ENCODE measurements around the gene KCNJ16.

The KCNJ16 gene

DNA sequence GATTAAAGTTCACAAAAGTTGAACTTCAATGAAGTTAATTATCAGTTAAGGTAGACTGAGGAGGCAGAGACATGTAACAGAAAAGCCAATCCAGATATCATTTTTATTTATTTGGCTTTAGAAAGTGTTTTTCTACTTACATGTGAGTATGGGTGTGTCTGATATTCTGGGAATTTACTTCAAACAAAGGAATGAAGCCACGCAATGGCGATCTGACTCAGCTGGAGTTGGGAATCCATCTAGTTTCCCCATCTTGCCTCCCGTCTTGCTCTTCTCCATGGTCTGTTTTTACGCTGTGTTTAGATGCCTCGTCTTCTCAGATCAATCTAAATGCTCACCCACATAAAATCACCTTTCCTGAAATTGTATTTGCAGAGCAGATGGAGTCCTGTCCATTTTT, 1.7 kb upstream of the KCNJ16 start:
- DNase-seq (ENCODE audit: low read depth), result no peak
- no peak overlapping the region for H3K4me3 ChIP-seq (ENCODE audit: low read depth, low read length)
- TF ChIP-seq, protein P1, sequence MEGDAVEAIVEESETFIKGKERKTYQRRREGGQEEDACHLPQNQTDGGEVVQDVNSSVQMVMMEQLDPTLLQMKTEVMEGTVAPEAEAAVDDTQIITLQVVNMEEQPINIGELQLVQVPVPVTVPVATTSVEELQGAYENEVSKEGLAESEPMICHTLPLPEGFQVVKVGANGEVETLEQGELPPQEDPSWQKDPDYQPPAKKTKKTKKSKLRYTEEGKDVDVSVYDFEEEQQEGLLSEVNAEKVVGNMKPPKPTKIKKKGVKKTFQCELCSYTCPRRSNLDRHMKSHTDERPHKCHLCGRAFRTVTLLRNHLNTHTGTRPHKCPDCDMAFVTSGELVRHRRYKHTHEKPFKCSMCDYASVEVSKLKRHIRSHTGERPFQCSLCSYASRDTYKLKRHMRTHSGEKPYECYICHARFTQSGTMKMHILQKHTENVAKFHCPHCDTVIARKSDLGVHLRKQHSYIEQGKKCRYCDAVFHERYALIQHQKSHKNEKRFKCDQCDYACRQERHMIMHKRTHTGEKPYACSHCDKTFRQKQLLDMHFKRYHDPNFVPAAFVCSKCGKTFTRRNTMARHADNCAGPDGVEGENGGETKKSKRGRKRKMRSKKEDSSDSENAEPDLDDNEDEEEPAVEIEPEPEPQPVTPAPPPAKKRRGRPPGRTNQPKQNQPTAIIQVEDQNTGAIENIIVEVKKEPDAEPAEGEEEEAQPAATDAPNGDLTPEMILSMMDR (IDR thresholded peaks at IDR 0.05; ENCODE audit: low read depth, low read length, missing control alignments), result no peak
- in situ Hi-C loops (cut with HindIII; ENCODE audit: low sequenced_read_pairs), result no loop called here

DNA sequence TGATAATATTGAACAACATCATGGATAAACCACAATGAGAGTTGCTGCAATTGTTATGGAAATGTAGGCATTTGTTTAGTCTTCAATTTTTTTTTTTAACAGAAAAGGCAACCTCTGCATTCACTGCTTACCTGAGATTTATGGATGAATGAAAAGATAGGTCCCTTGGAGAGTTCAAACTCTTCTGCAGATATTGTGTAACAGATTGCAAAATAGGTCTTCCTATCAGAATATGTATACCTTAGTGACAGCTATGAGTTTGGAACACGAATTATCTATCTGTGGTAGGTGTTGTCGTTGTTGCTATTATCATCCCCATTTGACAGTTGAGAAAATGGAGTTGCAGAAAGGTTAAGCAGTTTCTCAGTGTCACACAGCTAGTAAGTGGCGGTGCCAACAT, 1.2 kb upstream of the KCNJ16 start:
- no peak for DNase-seq (ENCODE audit: low read depth)
- in situ Hi-C loops (cut with HindIII; ENCODE audit: low sequenced_read_pairs), result no loop called here
- TF ChIP-seq, protein P1 (IDR thresholded peaks at IDR 0.05; ENCODE audit: low read depth, low read length, missing control alignments), result no peak
- H3K4me3 ChIP-seq (ENCODE audit: low read depth, low read length), result no peak overlapping the region

DNA sequence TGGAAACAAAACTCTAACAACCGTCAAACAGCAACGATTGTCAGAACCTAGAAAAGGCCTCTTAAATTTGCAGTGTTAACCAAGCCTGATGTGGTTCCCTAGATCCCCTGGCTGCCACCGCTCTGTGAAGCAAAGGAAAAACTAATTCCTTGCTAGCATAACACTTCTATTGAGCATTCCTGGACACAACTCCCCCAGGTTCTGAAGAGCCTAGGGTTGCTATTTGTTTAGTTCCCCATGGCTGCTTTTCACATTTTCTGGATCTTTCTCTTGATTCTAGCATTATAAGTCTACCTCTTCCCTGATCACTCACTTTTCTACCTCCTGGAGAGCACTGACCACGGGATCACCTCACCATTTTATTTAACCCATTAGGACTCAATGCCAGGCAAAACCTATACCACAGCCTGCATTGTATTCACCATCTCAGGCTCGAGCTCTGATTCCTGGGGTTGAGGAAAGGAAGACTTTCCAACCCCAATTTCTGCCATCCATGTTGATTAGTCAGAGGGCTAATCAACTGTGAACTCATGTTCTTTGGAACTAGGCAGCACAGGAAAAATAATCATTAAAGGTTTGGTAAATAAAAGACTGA, 692 bp upstream of the KCNJ16 start:
- H3K4me3 ChIP-seq (ENCODE audit: low read depth, low read length), result no peak overlapping the region
- DNase-seq (ENCODE audit: low read depth), result no peak
- in situ Hi-C loops (cut with HindIII; ENCODE audit: low sequenced_read_pairs), result no loop called here
- TF ChIP-seq, protein P1 (IDR thresholded peaks at IDR 0.05; ENCODE audit: low read depth, low read length, missing control alignments), result no peak

DNA sequence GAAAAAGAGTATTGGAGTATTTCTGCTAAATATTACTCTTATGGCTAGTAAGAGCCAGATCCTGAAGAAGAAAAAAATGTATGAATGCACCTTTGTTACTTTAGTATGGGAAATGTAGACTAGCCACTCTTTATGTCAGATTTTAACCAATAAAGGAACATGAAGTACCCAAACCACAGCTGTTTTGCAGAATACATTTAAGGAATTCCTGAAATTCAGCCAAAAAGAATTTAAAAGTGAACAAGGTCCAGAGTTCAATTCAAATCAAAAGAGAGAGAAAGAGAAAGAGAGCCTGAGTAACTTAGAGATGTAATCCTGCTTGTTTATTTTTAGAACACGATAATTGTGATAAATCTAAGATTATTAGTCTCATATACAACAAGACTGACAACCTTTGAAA, 1.2 kb downstream of the KCNJ16 start:
- TF ChIP-seq, protein P1 (IDR thresholded peaks at IDR 0.05; ENCODE audit: low read depth, low read length, missing control alignments), result no peak
- in situ Hi-C loops (cut with HindIII; ENCODE audit: low sequenced_read_pairs), result no loop called here
- no peak overlapping the region for H3K4me3 ChIP-seq (ENCODE audit: low read depth, low read length)
- peak; percentile 60 for DNase-seq (ENCODE audit: low read depth)

DNA sequence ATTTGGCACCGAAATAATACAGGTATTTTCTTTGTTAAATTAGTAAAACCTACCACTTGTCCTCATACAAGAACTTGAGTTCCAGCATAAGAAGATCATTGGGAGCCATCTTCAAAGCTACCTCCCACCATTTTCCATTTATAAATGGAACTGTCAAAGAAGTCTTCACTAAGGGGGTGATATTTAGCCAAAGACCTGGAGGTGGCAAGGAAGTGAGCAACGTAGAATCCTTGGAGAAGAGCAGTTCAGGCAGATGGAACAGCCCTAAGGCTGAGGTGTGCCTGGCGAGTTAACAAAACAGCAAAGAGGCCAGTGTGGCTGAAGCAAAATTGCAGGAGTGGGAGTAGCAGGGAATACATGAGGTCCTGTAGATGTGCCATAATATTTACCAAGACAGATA, 1.8 kb downstream of the KCNJ16 start:
- in situ Hi-C loops (cut with HindIII; ENCODE audit: low sequenced_read_pairs), result no loop called here
- no peak for DNase-seq (ENCODE audit: low read depth)
- H3K4me3 ChIP-seq (ENCODE audit: low read depth, low read length), result no peak overlapping the region
- TF ChIP-seq, protein P1 (IDR thresholded peaks at IDR 0.05; ENCODE audit: low read depth, low read length, missing control alignments), result no peak

DNA sequence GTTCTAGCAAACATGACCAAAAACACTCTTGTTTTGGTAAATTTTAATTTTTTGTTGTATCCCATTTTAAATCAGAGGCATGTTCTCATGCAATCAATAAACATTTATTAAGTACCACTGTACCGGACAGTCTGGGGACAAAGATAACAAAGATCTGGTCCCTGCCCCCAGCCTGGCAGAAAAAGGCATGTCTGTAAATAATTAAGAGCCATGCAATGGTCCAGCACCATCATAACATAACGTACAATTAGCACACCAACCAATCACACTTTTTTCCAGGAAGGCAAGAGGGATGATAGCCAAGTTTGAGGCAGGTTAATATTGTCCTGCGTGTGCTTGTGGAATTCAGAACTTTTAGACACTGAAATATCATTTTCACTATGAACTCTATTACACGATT, 3.5 kb downstream of the KCNJ16 start:
- no peak for DNase-seq (ENCODE audit: low read depth)
- no peak overlapping the region for H3K4me3 ChIP-seq (ENCODE audit: low read depth, low read length)
- TF ChIP-seq, protein P1 (IDR thresholded peaks at IDR 0.05; ENCODE audit: low read depth, low read length, missing control alignments), result no peak
- in situ Hi-C loops (cut with HindIII; ENCODE audit: low sequenced_read_pairs), result no loop called here

All from astrocyte of the cerebellum (primary cell).